ENCODE measurements around the gene TIAM1.

TIAM1 gene

GRCh38 chr21:31145274-31145673 lies 198.8 kb downstream of the TIAM1 start:
- 0 out of 2 replicates have a peak overlapping the region, but pooled peaks have one; percentile 6 for H3K27ac ChIP-seq (ENCODE audit: low read depth, low read length)
- 84% methylated on average over 3 of the region's 3 CpGs for WGBS
- peaks cover 3% of the 10 kb centered on the region; the same call in 1 of the 2 replicates for H3K9me3 ChIP-seq (ENCODE audit: insufficient read depth, low read depth, low read length)
- no peak overlapping the region for H3K4me3 ChIP-seq (ENCODE audit: low read length)
- no peak overlapping the region for H3K9ac ChIP-seq (ENCODE audit: low read depth, low read length)
- peaks cover 23% of the 10 kb centered on the region for H3K36me3 ChIP-seq (ENCODE audit: insufficient read depth, low read length)
- H3K4me1 ChIP-seq (ENCODE audit: insufficient read depth, low read length), result 0 out of 2 replicates have a peak, but pooled peaks cover 11% of the 10 kb centered on the region
- H3K27me3 ChIP-seq (ENCODE audit: insufficient read depth, low read length), result no peaks in the 10 kb centered on the region

- Histone ChIP-seq H3K4me1 (ENCODE audit: insufficient read depth, low read length) (0 out of 2 replicates have a peak, but pooled peaks cover 11% of the 10 kb centered on the region), H3K9ac (ENCODE audit: low read depth, low read length) (no peak overlapping the region), H3K27me3 (ENCODE audit: insufficient read depth, low read length) (no peaks in the 10 kb centered on the region), H3K4me3 (ENCODE audit: low read length) (no peak overlapping the region), H3K9me3 (ENCODE audit: insufficient read depth, low read depth, low read length) (no peaks in the 10 kb centered on the region), H3K36me3 (ENCODE audit: insufficient read depth, low read length) (peaks cover 19% of the 10 kb centered on the region), H3K27ac (ENCODE audit: low read depth, low read length) (no peak overlapping the region)
- WGBS, result 88% methylated on average over 5 of the region's 6 CpGs
Measured at GRCh38 chr21:31143036-31143435, 201.0 kb downstream of the TIAM1 start.

- no peak overlapping the region for H3K9ac ChIP-seq (ENCODE audit: low read depth, low read length)
- no peak overlapping the region for H3K4me3 ChIP-seq (ENCODE audit: low read length)
- 0 out of 2 replicates have a peak, but pooled peaks cover 11% of the 10 kb centered on the region for H3K4me1 ChIP-seq (ENCODE audit: insufficient read depth, low read length)
- H3K9me3 ChIP-seq (ENCODE audit: insufficient read depth, low read depth, low read length), result no peaks in the 10 kb centered on the region
- WGBS, result 78% methylated on average over 7 of the region's 7 CpGs
- H3K27ac ChIP-seq (ENCODE audit: low read depth, low read length), result no peak overlapping the region
- no peaks in the 10 kb centered on the region for H3K27me3 ChIP-seq (ENCODE audit: insufficient read depth, low read length)
- H3K36me3 ChIP-seq (ENCODE audit: insufficient read depth, low read length), result peaks cover 16% of the 10 kb centered on the region
Measured at GRCh38 chr21:31142600-31142999, 201.5 kb downstream of the TIAM1 start.

GRCh38 chr21:31141389-31142000 lies 202.6 kb downstream of the TIAM1 start:
- WGBS, result 95% methylated on average over 11 of the region's 11 CpGs
- Histone ChIP-seq H3K9me3 (ENCODE audit: insufficient read depth, low read depth, low read length) (no peaks in the 10 kb centered on the region), H3K9ac (ENCODE audit: low read depth, low read length) (no peak overlapping the region), H3K27ac (ENCODE audit: low read depth, low read length) (no peak overlapping the region), H3K36me3 (ENCODE audit: insufficient read depth, low read length) (peaks cover 19% of the 10 kb centered on the region), H3K27me3 (ENCODE audit: insufficient read depth, low read length) (no peaks in the 10 kb centered on the region), H3K4me3 (ENCODE audit: low read length) (no peak overlapping the region), H3K4me1 (ENCODE audit: insufficient read depth, low read length) (0 out of 2 replicates have a peak, but pooled peaks cover 11% of the 10 kb centered on the region)

- no peak overlapping the region for H3K9ac ChIP-seq (ENCODE audit: low read depth, low read length)
- no peak overlapping the region for H3K4me3 ChIP-seq (ENCODE audit: low read length)
- H3K27me3 ChIP-seq (ENCODE audit: insufficient read depth, low read length), result no peaks in the 10 kb centered on the region
- H3K27ac ChIP-seq (ENCODE audit: low read depth, low read length), result no peak overlapping the region
- 0 out of 2 replicates have a peak, but pooled peaks cover 11% of the 10 kb centered on the region for H3K4me1 ChIP-seq (ENCODE audit: insufficient read depth, low read length)
- H3K36me3 ChIP-seq (ENCODE audit: insufficient read depth, low read length), result peaks cover 25% of the 10 kb centered on the region
- no peaks in the 10 kb centered on the region for H3K9me3 ChIP-seq (ENCODE audit: insufficient read depth, low read depth, low read length)
Measured at GRCh38 chr21:31140676-31141075, 203.4 kb downstream of the TIAM1 start.

GRCh38 chr21:31140025-31140424 lies 204.0 kb downstream of the TIAM1 start:
- Histone ChIP-seq H3K36me3 (ENCODE audit: insufficient read depth, low read length) (peaks cover 31% of the 10 kb centered on the region), H3K4me1 (ENCODE audit: insufficient read depth, low read length) (0 out of 2 replicates have a peak, but pooled peaks cover 8% of the 10 kb centered on the region), H3K4me3 (ENCODE audit: low read length) (no peak overlapping the region), H3K27ac (ENCODE audit: low read depth, low read length) (no peak overlapping the region), H3K9me3 (ENCODE audit: insufficient read depth, low read depth, low read length) (no peaks in the 10 kb centered on the region), H3K27me3 (ENCODE audit: insufficient read depth, low read length) (no peaks in the 10 kb centered on the region), H3K9ac (ENCODE audit: low read depth, low read length) (no peak overlapping the region)
- no CpG with 5 or more reads among the region's 1 CpG for WGBS

GRCh38 chr21:31137960-31138359 lies 206.1 kb downstream of the TIAM1 start:
- H3K27me3 ChIP-seq (ENCODE audit: insufficient read depth, low read length), result no peaks in the 10 kb centered on the region
- H3K9me3 ChIP-seq (ENCODE audit: insufficient read depth, low read depth, low read length), result no peaks in the 10 kb centered on the region
- H3K27ac ChIP-seq (ENCODE audit: low read depth, low read length), result no peak overlapping the region
- no peak overlapping the region for H3K4me3 ChIP-seq (ENCODE audit: low read length)
- H3K9ac ChIP-seq (ENCODE audit: low read depth, low read length), result no peak overlapping the region
- peaks cover 46% of the 10 kb centered on the region for H3K36me3 ChIP-seq (ENCODE audit: insufficient read depth, low read length)
- H3K4me1 ChIP-seq (ENCODE audit: insufficient read depth, low read length), result 0 out of 2 replicates have a peak, but pooled peaks cover 6% of the 10 kb centered on the region
- 80% methylated on average over 1 of the region's 1 CpG for WGBS

GRCh38 chr21:31136891-31137290 lies 207.2 kb downstream of the TIAM1 start:
- Histone ChIP-seq H3K36me3 (ENCODE audit: insufficient read depth, low read length) (peaks cover 51% of the 10 kb centered on the region), H3K9ac (ENCODE audit: low read depth, low read length) (no peak overlapping the region), H3K27me3 (ENCODE audit: insufficient read depth, low read length) (no peaks in the 10 kb centered on the region), H3K4me3 (ENCODE audit: low read length) (no peak overlapping the region), H3K9me3 (ENCODE audit: insufficient read depth, low read depth, low read length) (no peaks in the 10 kb centered on the region), H3K4me1 (ENCODE audit: insufficient read depth, low read length) (no peaks in the 10 kb centered on the region), H3K27ac (ENCODE audit: low read depth, low read length) (no peak overlapping the region)
- 93% methylated on average over 12 of the region's 12 CpGs for WGBS

GRCh38 chr21:31135531-31136184 lies 208.4 kb downstream of the TIAM1 start:
- peaks cover 56% of the 10 kb centered on the region for H3K36me3 ChIP-seq (ENCODE audit: insufficient read depth, low read length)
- no peak overlapping the region for H3K27ac ChIP-seq (ENCODE audit: low read depth, low read length)
- no peaks in the 10 kb centered on the region for H3K4me1 ChIP-seq (ENCODE audit: insufficient read depth, low read length)
- no peak overlapping the region for H3K9ac ChIP-seq (ENCODE audit: low read depth, low read length)
- no peaks in the 10 kb centered on the region for H3K27me3 ChIP-seq (ENCODE audit: insufficient read depth, low read length)
- no peak overlapping the region for H3K4me3 ChIP-seq (ENCODE audit: low read length)
- no peaks in the 10 kb centered on the region for H3K9me3 ChIP-seq (ENCODE audit: insufficient read depth, low read depth, low read length)
- WGBS, result 97% methylated on average over 10 of the region's 12 CpGs

GRCh38 chr21:31133243-31133830 lies 210.7 kb downstream of the TIAM1 start:
- peaks cover 5% of the 10 kb centered on the region for H3K4me1 ChIP-seq (ENCODE audit: insufficient read depth, low read length)
- no peaks in the 10 kb centered on the region for H3K27me3 ChIP-seq (ENCODE audit: insufficient read depth, low read length)
- H3K9me3 ChIP-seq (ENCODE audit: insufficient read depth, low read depth, low read length), result no peaks in the 10 kb centered on the region
- H3K36me3 ChIP-seq (ENCODE audit: insufficient read depth, low read length), result peaks cover 60% of the 10 kb centered on the region
- no peak overlapping the region for H3K4me3 ChIP-seq (ENCODE audit: low read length)
- no peak overlapping the region for H3K9ac ChIP-seq (ENCODE audit: low read depth, low read length)
- no peak overlapping the region for H3K27ac ChIP-seq (ENCODE audit: low read depth, low read length)
- 93% methylated on average over 7 of the region's 7 CpGs for WGBS

- Histone ChIP-seq H3K27me3 (ENCODE audit: insufficient read depth, low read length) (no peaks in the 10 kb centered on the region), H3K4me1 (ENCODE audit: insufficient read depth, low read length) (peaks cover 9% of the 10 kb centered on the region), H3K9ac (ENCODE audit: low read depth, low read length) (no peak overlapping the region), H3K4me3 (ENCODE audit: low read length) (no peak overlapping the region), H3K9me3 (ENCODE audit: insufficient read depth, low read depth, low read length) (no peaks in the 10 kb centered on the region), H3K36me3 (ENCODE audit: insufficient read depth, low read length) (peaks cover 60% of the 10 kb centered on the region), H3K27ac (ENCODE audit: low read depth, low read length) (no peak overlapping the region)
- 90% methylated on average over 11 of the region's 11 CpGs for WGBS
Measured at GRCh38 chr21:31132574-31133242, 211.4 kb downstream of the TIAM1 start.

All from HUES64 (cell line).